MM.1S (cell line): Measurements from ENCODE around the gene RGS11.

Experiments used
- CTCF ChIP-seq: fragments of 300-600 bp; sonication (generic); IDR thresholded peaks from 2 replicates; pipeline ENCODE4 v1.5.1; 2016; ENCODE audit warnings: antibody characterized with exemption, low read length, mixed read lengths
- EZH2 ChIP-seq: fragments of 300-600 bp; sonication (generic); optimal IDR thresholded peaks from 2 replicates; pipeline ENCODE3; 2017; ENCODE audit warnings: low read depth, mild to moderate bottlenecking, antibody characterized with exemption, low read length, mixed read lengths

GRCh38 chr16:260326-260725 lies 15.4 kb downstream of the RGS11 start:
- TF ChIP-seq CTCF = no peak
- TF ChIP-seq EZH2 = no peak
